ACC112 (cell line): ENCODE measurements around the gene TBC1D19.

ENCODE experiments used
- H2AFZ ChIP-seq: fragments of 200-600 bp; sonication (generic); one replicate; pipeline ENCODE4 v1.6.0; 2017; ENCODE audit warnings: antibody characterized with exemption, low read length; ENCODE audit not compliant: unreplicated experiment
- H3K27ac ChIP-seq: fragments of 200-600 bp; sonication (generic); 2 replicates; pipeline ENCODE4 v1.5.1; 2014; ENCODE audit warnings: low read depth, mild to moderate bottlenecking, antibody characterized with exemption, low read length, moderate library complexity
- H3K27me3 ChIP-seq: fragments of 200-600 bp; sonication (generic); 2 replicates; pipeline ENCODE4 v1.6.1; 2014; ENCODE audit warnings: mild to moderate bottlenecking, antibody characterized with exemption, low read length, moderate library complexity, mixed read lengths; ENCODE audit not compliant: insufficient read depth
- H3K36me3 ChIP-seq: fragments of 200-600 bp; sonication (generic); 2 replicates; pipeline ENCODE4 v1.6.1; 2016; ENCODE audit warnings: mild to moderate bottlenecking, antibody characterized with exemption, low read length, moderate library complexity, mixed read lengths; ENCODE audit not compliant: insufficient read depth
- H3K4me1 ChIP-seq: fragments of 200-600 bp; sonication (generic); one replicate; pipeline ENCODE4 v1.6.1; 2016; ENCODE audit warnings: low read length, mixed read lengths; ENCODE audit not compliant: insufficient read depth, unreplicated experiment, control insufficient read depth
- H3K4me3 ChIP-seq: fragments of 200-600 bp; sonication (generic); 2 replicates; pipeline ENCODE4 v1.5.1; 2014; ENCODE audit warnings: mild to moderate bottlenecking, low read depth, low read length
- H3K79me2 ChIP-seq: fragments of 200-600 bp; sonication (generic); one replicate; pipeline ENCODE4 v1.6.0; 2016; ENCODE audit warnings: low read length; ENCODE audit not compliant: control insufficient read depth, unreplicated experiment, insufficient read depth

TBC1D19 gene

DNA sequence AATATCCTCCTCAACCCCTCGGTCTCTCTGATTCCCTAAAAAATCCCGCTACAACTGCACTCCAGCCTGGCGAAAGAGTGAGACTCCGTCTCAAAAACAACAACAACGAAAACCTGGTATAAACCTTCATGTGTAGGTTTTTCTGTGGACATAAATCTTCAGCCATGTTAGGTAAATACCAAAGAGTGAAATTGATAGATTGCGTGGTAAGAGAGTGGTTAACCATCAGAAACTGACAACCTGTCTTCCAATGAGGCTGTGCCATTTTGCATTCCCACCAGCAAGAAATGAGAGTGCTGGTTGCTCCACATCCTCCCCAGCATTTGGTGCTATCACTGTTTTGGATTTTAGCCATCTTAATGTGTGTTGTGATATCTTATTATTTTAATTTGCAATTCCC is 10.9 kb downstream of the TBC1D19 start:
- H3K27ac ChIP-seq = no peak overlapping the region
- H2AFZ ChIP-seq = no peak overlapping the region
- no peaks in the 10 kb centered on the region for H3K36me3 ChIP-seq
- peaks cover 30% of the 10 kb centered on the region for H3K79me2 ChIP-seq
- no peaks in the 10 kb centered on the region for H3K27me3 ChIP-seq
- H3K4me1 ChIP-seq = peaks cover 13% of the 10 kb centered on the region
- H3K4me3 ChIP-seq = no peak overlapping the region

- H3K79me2 ChIP-seq = peaks cover 31% of the 10 kb centered on the region
- H3K4me3 ChIP-seq = no peak overlapping the region
- no peaks in the 10 kb centered on the region for H3K36me3 ChIP-seq
- H2AFZ ChIP-seq = no peak overlapping the region
- no peak overlapping the region for H3K27ac ChIP-seq
- no peaks in the 10 kb centered on the region for H3K27me3 ChIP-seq
- no peaks in the 10 kb centered on the region for H3K4me1 ChIP-seq
These were observed 13.0 kb downstream of the TBC1D19 start for GRCh38 chr4:26596843-26597242.

DNA sequence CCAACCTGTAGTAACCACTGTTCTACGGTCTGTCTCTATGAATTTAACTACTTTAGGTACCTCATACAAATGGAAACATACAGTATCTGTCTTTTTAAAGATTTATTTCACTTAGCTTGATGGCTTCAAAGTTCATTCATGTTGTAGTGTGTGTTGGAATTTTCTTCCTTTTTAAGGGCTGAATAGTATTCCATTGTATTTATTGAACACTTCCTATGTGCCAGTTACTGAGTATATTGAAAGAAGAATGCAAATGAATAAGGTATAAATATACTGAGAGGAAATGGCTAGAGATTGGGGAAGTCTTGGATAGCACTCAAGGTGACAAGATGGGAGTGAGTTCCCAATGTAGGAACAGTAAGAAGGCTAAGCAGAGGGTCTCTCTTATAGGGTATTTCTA is 17.3 kb downstream of the TBC1D19 start:
- Histone ChIP-seq H3K79me2 (peaks cover 31% of the 10 kb centered on the region), H3K4me3 (no peak overlapping the region), H3K27me3 (no peaks in the 10 kb centered on the region), H3K36me3 (no peaks in the 10 kb centered on the region), H3K4me1 (no peaks in the 10 kb centered on the region), H2AFZ (no peak overlapping the region), H3K27ac (no peak overlapping the region)

GRCh38 chr4:26607776-26608175 is 23.9 kb downstream of the TBC1D19 start:
- Histone ChIP-seq H3K36me3 (no peaks in the 10 kb centered on the region), H3K79me2 (peaks cover 33% of the 10 kb centered on the region), H2AFZ (no peak overlapping the region)

DNA sequence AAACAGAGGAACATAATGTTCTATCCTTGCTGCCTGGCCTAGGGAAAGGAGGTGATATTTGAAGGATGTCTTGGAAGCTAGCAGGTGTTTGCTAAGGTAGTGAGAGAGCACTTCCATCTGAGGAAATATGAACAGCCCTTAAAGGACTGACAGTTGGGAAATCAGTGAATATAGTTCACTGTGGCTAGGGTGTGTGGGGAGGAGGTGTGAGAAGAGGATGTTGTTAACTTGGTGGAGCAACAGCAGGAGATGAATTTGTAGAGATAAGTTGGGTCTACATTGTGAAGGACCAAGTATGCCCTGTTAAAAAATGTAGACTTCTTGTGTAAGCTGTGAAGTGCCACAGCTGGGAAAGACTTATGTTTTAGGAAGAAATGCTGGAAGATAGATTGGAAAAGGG is 25.5 kb downstream of the TBC1D19 start:
- Histone ChIP-seq H3K4me1 (peaks cover 8% of the 10 kb centered on the region), H3K4me3 (no peak overlapping the region), H3K36me3 (no peaks in the 10 kb centered on the region), H3K79me2 (peaks cover 30% of the 10 kb centered on the region), H3K27ac (no peak overlapping the region), H2AFZ (no peak overlapping the region), H3K27me3 (no peaks in the 10 kb centered on the region)

More at GRCh38 chr4:26607776-26608175, 23.9 kb downstream of the TBC1D19 start:
- H3K27me3 ChIP-seq = no peaks in the 10 kb centered on the region
- H3K4me1 ChIP-seq = peaks cover 8% of the 10 kb centered on the region
- no peak overlapping the region for H3K4me3 ChIP-seq
- H3K27ac ChIP-seq = no peak overlapping the region

DNA sequence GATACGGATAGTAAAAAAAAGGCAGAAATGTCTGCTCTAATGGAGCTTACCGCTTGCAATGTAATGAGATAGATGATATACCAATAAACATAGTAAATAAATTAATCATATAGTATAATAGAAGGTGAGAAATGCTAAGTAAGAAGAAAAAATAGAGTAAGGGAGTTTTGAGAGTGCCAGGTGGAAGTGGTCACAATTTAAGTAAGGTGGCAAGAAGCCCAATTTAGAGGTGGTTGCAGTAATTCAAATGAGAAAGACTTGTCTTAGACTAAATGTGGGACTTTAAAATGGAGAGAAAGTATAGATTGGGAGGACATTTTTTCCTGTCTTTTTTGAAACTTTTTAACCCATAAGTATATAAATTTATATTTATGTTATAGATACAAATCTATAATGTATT is 26.0 kb downstream of the TBC1D19 start:
- H3K27me3 ChIP-seq = no peaks in the 10 kb centered on the region
- no peak overlapping the region for H3K4me3 ChIP-seq
- H3K4me1 ChIP-seq = peaks cover 8% of the 10 kb centered on the region
- H3K79me2 ChIP-seq = peaks cover 30% of the 10 kb centered on the region
- no peak overlapping the region for H2AFZ ChIP-seq
- H3K36me3 ChIP-seq = no peaks in the 10 kb centered on the region
- no peak overlapping the region for H3K27ac ChIP-seq

DNA sequence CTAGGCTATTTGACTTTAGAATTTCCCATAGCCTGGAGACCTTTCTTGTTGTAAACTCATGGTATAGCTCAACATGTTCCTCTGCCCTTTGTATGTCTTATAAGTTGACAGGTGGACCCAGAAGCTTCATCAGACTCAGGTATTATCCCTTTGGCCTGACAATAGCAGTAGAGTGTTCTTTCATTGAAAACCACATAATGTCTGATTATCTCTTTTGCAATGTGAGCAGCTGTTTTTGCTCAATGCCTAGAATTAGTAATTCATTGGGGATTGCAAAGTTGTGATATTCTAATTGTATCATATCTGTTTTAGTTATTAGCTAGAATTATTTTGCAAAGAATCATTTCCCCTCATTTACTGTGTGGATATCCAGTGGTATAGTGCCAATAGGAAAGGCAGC is 27.5 kb downstream of the TBC1D19 start:
- Histone ChIP-seq H3K36me3 (0 out of 2 replicates have a peak, but pooled peaks cover 4% of the 10 kb centered on the region), H3K79me2 (peaks cover 25% of the 10 kb centered on the region), H3K4me1 (peaks cover 8% of the 10 kb centered on the region), H3K27ac (no peak overlapping the region), H3K4me3 (no peak overlapping the region), H3K27me3 (no peaks in the 10 kb centered on the region), H2AFZ (no peak overlapping the region)

GRCh38 chr4:26611885-26612284 is 28.0 kb downstream of the TBC1D19 start:
- Histone ChIP-seq H3K4me1 (peaks cover 8% of the 10 kb centered on the region), H3K27ac (no peak overlapping the region), H3K4me3 (no peak overlapping the region), H3K36me3 (0 out of 2 replicates have a peak, but pooled peaks cover 4% of the 10 kb centered on the region), H3K27me3 (no peaks in the 10 kb centered on the region), H3K79me2 (peaks cover 25% of the 10 kb centered on the region), H2AFZ (no peak overlapping the region)

DNA sequence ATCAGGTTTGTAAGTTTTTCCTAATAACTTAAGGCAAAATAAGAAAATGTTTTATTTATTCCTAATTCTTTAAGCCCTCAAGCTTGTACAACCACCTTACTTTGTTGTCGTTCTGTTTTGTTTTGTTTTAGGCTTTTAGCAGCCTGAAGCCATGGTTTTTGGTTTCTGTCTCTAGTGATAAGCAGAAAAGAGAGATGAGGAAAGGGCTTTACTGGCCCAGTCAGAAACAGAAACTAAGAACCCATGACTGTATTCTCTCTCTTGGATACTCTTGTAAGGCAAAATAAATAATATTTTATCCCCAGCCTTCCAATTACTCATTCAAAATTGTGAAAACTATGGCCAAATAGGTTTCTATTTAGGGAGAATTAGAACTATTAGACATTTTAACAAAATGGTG is 29.4 kb downstream of the TBC1D19 start:
- Histone ChIP-seq H3K4me1 (peaks cover 8% of the 10 kb centered on the region), H3K27ac (0 out of 2 replicates have a peak overlapping the region, but pooled peaks have one; percentile 9), H3K79me2 (peaks cover 25% of the 10 kb centered on the region), H3K36me3 (0 out of 2 replicates have a peak, but pooled peaks cover 4% of the 10 kb centered on the region), H3K27me3 (no peaks in the 10 kb centered on the region), H2AFZ (no peak overlapping the region), H3K4me3 (no peak overlapping the region)

- Histone ChIP-seq H3K4me3 (no peak overlapping the region), H3K36me3 (0 out of 2 replicates have a peak, but pooled peaks cover 4% of the 10 kb centered on the region), H2AFZ (no peak overlapping the region), H3K27me3 (no peaks in the 10 kb centered on the region), H3K4me1 (peaks cover 8% of the 10 kb centered on the region), H3K27ac (0 out of 2 replicates have a peak overlapping the region, but pooled peaks have one; percentile 9), H3K79me2 (peaks cover 25% of the 10 kb centered on the region)
These were observed 29.9 kb downstream of the TBC1D19 start for GRCh38 chr4:26613735-26614134.

GRCh38 chr4:26619784-26620183 is 35.9 kb downstream of the TBC1D19 start:
- no peaks in the 10 kb centered on the region for H3K27me3 ChIP-seq
- H3K79me2 ChIP-seq = no peaks in the 10 kb centered on the region
- peak overlapping the region; percentile 5 for H2AFZ ChIP-seq
- H3K4me3 ChIP-seq = peak overlapping the region; percentile 29
- H3K36me3 ChIP-seq = 0 out of 2 replicates have a peak, but pooled peaks cover 7% of the 10 kb centered on the region
- H3K4me1 ChIP-seq = peaks cover 36% of the 10 kb centered on the region
- H3K27ac ChIP-seq = peak overlapping the region; percentile 73
